Peyer's patch (tissue), 4 donors: ENCODE data around the gene CLK2. TPM values are rescaled to one million over a fixed set of nuclear protein-coding genes. Genes with fewer than 3 reads are reported as not detected.

Experiments
- DNase-seq, 3 donors: peaks; one replicate each; pipeline ENCODE4 v3.0.0-alpha.2; 2017 to 2019
- H3K27ac ChIP-seq, 4 donors: fragments of 200-600 bp; sonication (generic); one replicate each; pipeline ENCODE4 v1.5.1; 2016 to 2019
- H3K27me3 ChIP-seq, 2 donors: fragments of 200-600 bp; sonication (generic); one replicate each; pipeline ENCODE4 v1.5.1; 2019
- H3K36me3 ChIP-seq, 3 donors: fragments of 200-600 bp; sonication (generic); one replicate each; pipeline ENCODE4 v1.5.1; 2016 to 2019
- H3K4me1 ChIP-seq, 4 donors: fragments of 200-600 bp; sonication (generic); one replicate each; pipeline ENCODE4 v1.5.1; 2016 to 2019
- H3K4me3 ChIP-seq, 4 donors: fragments of 200-600 bp; sonication (generic); 1 replicate in 3 of 4; 2 replicates in 1 of 4; pipeline ENCODE4 v1.5.1; 2016 to 2019; ENCODE audit warnings: mild to moderate bottlenecking in 1 of 4
- H3K9me3 ChIP-seq, 4 donors: fragments of 200-600 bp; sonication (generic); one replicate each; pipeline ENCODE4 v1.5.1; 2016 to 2019; ENCODE audit warnings: mild to moderate bottlenecking in 1 of 4
- POLR2A ChIP-seq, 2 donors: fragments of 450-650 bp; IDR thresholded peaks; one replicate each; pipeline ENCODE4 v1.5.1; 2017; ENCODE audit warnings: antibody characterized with exemption in 2 of 2, mild to moderate bottlenecking in 2 of 2, moderate library complexity in 2 of 2
- total RNA-seq, 4 donors: library from RNA; depleted of rRNA; stranded (reverse); fragments of >200 nt; gene quantifications; one replicate each; pipeline ENCODE4 v1.1.0, GENCODE V29; 2016
- TF ChIP-seq, protein P1 (sequence below), 6 experiments: fragments of 450-650 bp in 4 of 6; fragments of 200-600 bp in 2 of 6; sonication (generic) in 1 of 6; IDR thresholded peaks; one replicate each; pipeline ENCODE4 v1.5.1; 2017 to 2019; ENCODE audit warnings: antibody characterized with exemption in 6 of 6, mild to moderate bottlenecking in 3 of 6, moderate library complexity in 1 of 6

Gene CLK2
- total RNA-seq, 4 donors from 2014 or later = 44.7 to 125 (median 98.5) TPM

DNA sequence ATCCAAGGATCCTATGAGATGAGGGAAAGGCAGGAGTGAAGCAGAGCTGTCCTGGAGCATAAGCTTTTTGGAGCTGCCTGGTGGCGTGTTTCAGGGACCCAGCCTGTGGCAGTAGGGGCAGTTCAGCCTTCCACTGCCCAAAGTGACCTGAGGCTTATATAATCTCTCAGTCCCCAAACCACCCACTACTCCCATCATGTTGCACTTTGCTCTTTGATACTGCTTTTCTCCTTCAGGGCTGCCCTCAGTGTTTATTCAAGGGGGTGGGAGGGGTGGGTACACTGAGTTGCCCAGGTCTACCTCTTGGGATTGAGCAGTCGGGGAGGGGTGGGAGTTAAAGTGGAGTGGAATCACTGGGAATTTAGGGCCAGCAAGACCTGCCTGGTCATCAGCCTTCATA lies 13.2 kb upstream of the CLK2 start:
- H3K36me3 ChIP-seq = peaks cover 0 to 4% (median 0%) of the 10 kb centered on the region in 3 donors
- DNase-seq = no peak
- H3K4me3 ChIP-seq = no peak overlapping the region
- TF ChIP-seq, protein P1, sequence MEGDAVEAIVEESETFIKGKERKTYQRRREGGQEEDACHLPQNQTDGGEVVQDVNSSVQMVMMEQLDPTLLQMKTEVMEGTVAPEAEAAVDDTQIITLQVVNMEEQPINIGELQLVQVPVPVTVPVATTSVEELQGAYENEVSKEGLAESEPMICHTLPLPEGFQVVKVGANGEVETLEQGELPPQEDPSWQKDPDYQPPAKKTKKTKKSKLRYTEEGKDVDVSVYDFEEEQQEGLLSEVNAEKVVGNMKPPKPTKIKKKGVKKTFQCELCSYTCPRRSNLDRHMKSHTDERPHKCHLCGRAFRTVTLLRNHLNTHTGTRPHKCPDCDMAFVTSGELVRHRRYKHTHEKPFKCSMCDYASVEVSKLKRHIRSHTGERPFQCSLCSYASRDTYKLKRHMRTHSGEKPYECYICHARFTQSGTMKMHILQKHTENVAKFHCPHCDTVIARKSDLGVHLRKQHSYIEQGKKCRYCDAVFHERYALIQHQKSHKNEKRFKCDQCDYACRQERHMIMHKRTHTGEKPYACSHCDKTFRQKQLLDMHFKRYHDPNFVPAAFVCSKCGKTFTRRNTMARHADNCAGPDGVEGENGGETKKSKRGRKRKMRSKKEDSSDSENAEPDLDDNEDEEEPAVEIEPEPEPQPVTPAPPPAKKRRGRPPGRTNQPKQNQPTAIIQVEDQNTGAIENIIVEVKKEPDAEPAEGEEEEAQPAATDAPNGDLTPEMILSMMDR (IDR thresholded peaks at IDR 0.05) = no peak
- TF ChIP-seq POLR2A (IDR thresholded peaks at IDR 0.05) = no peak
- H3K9me3 ChIP-seq = no peaks in the 10 kb centered on the region
- no peak overlapping the region for H3K27ac ChIP-seq
- no peaks in the 10 kb centered on the region for H3K27me3 ChIP-seq
- no peaks in the 10 kb centered on the region for H3K4me1 ChIP-seq

- H3K4me3 ChIP-seq = no peak overlapping the region
- H3K9me3 ChIP-seq = no peaks in the 10 kb centered on the region
- no peak for TF ChIP-seq POLR2A (IDR thresholded peaks at IDR 0.05)
- TF ChIP-seq, protein P1 (IDR thresholded peaks at IDR 0.05) = no peak
- no peaks in the 10 kb centered on the region for H3K27me3 ChIP-seq
- no peaks in the 10 kb centered on the region for H3K4me1 ChIP-seq
- H3K36me3 ChIP-seq = peaks cover 0 to 4% (median 0%) of the 10 kb centered on the region in 3 donors
- no peak for DNase-seq
- no peak overlapping the region for H3K27ac ChIP-seq
Observed at GRCh38 chr1:155285631-155286044, 12.3 kb upstream of the CLK2 start.

- Histone ChIP-seq H3K9me3 (no peaks in the 10 kb centered on the region), H3K36me3 (peaks cover 0 to 4% (median 0%) of the 10 kb centered on the region in 3 donors), H3K27me3 (no peaks in the 10 kb centered on the region), H3K4me1 (no peaks in the 10 kb centered on the region), H3K27ac (no peak overlapping the region), H3K4me3 (no peak overlapping the region)
- TF ChIP-seq POLR2A (IDR thresholded peaks at IDR 0.05) = no peak
- TF ChIP-seq, protein P1 (IDR thresholded peaks at IDR 0.05) = no peak
- no peak for DNase-seq
Observed at GRCh38 chr1:155285063-155285462, 11.8 kb upstream of the CLK2 start.

DNA sequence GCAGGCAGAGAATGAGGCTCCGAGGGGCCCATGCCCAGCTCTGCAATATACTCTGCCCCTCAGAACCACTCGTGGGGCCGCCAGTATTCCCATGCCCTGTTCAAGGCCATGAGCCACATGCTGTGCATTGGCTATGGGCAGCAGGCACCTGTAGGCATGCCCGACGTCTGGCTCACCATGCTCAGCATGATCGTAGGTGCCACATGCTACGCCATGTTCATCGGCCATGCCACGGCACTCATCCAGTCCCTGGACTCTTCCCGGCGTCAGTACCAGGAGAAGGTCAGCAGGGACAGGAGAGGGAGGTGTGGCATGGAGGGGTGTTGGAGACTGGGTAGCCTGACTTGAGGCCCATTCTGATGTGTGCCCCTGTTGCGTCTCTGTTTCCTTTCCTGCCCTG lies 11.2 kb upstream of the CLK2 start:
- no peak for TF ChIP-seq POLR2A (IDR thresholded peaks at IDR 0.05)
- TF ChIP-seq, protein P1 (IDR thresholded peaks at IDR 0.05) = no peak
- no peak overlapping the region for H3K27ac ChIP-seq
- no peak overlapping the region for H3K4me3 ChIP-seq
- no peaks in the 10 kb centered on the region for H3K4me1 ChIP-seq
- no peaks in the 10 kb centered on the region for H3K27me3 ChIP-seq
- no peak for DNase-seq
- no peaks in the 10 kb centered on the region for H3K9me3 ChIP-seq
- H3K36me3 ChIP-seq = peaks cover 0 to 4% (median 0%) of the 10 kb centered on the region in 3 donors

GRCh38 chr1:155282488-155283091 lies 9.3 kb upstream of the CLK2 start:
- H3K4me1 ChIP-seq = peaks cover 0 to 14% (median 2%) of the 10 kb centered on the region in 4 donors
- no peak for TF ChIP-seq POLR2A (IDR thresholded peaks at IDR 0.05)
- TF ChIP-seq, protein P1 (IDR thresholded peaks at IDR 0.05) = no peak
- no peaks in the 10 kb centered on the region for H3K27me3 ChIP-seq
- no peak for DNase-seq
- H3K4me3 ChIP-seq = no peak overlapping the region
- H3K9me3 ChIP-seq = no peaks in the 10 kb centered on the region
- peaks cover 0 to 4% (median 0%) of the 10 kb centered on the region in 3 donors for H3K36me3 ChIP-seq
- no peak overlapping the region for H3K27ac ChIP-seq
